ENCODE data around the gene DBH.

The DBH gene

GRCh38 chr9:133690081-133690561 lies 54.0 kb downstream of the DBH start:
- TF ChIP-seq ZC3H10 (CRISPR knock-in tag; IDR thresholded peaks at IDR 0.05) (no peak), OSR1 (CRISPR knock-in tag; IDR thresholded peaks at IDR 0.05) (no peak), PPARA (CRISPR knock-in tag; IDR thresholded peaks at IDR 0.05; ENCODE audit: borderline replicate concordance) (no peak), ZNF8 (CRISPR knock-in tag; IDR thresholded peaks at IDR 0.05) (no peak), CSDC2 (CRISPR knock-in tag; IDR thresholded peaks at IDR 0.05) (no peak), CREB5 (CRISPR knock-in tag; IDR thresholded peaks at IDR 0.05; ENCODE audit: low read depth) (no peak)
- no peak for ATAC-seq

GRCh38 chr9:133691191-133691590 lies 55.0 kb downstream of the DBH start:
- no peak for TF ChIP-seq CREB5 (CRISPR knock-in tag; IDR thresholded peaks at IDR 0.05; ENCODE audit: low read depth)
- no peak for TF ChIP-seq TSHZ2 (CRISPR knock-in tag; IDR thresholded peaks at IDR 0.05)
- TF ChIP-seq ZNF8 (CRISPR knock-in tag; IDR thresholded peaks at IDR 0.05): no peak
- TF ChIP-seq RARB (CRISPR knock-in tag; IDR thresholded peaks at IDR 0.05): no peak
- no peak for TF ChIP-seq SNAI2 (CRISPR knock-in tag; IDR thresholded peaks at IDR 0.05)
- TF ChIP-seq CSRNP3 (CRISPR knock-in tag; IDR thresholded peaks at IDR 0.05): no peak
- TF ChIP-seq ZFP3 (CRISPR knock-in tag; IDR thresholded peaks at IDR 0.05): no peak
- no peak for ATAC-seq

GRCh38 chr9:133691626-133692363 lies 55.6 kb downstream of the DBH start:
- TF ChIP-seq OSR1 (CRISPR knock-in tag; IDR thresholded peaks at IDR 0.05): no peak
- no peak for TF ChIP-seq BACH2 (CRISPR knock-in tag; IDR thresholded peaks at IDR 0.05; ENCODE audit: borderline replicate concordance)
- TF ChIP-seq TCF4 (CRISPR knock-in tag; IDR thresholded peaks at IDR 0.05; ENCODE audit: borderline replicate concordance): no peak
- TF ChIP-seq PPARA (CRISPR knock-in tag; IDR thresholded peaks at IDR 0.05; ENCODE audit: borderline replicate concordance): no peak
- no peak for TF ChIP-seq CREB5 (CRISPR knock-in tag; IDR thresholded peaks at IDR 0.05; ENCODE audit: low read depth)
- TF ChIP-seq PATZ1 (CRISPR knock-in tag; IDR thresholded peaks at IDR 0.05; ENCODE audit: borderline replicate concordance): no peak
- TF ChIP-seq ZFP30 (CRISPR knock-in tag; IDR thresholded peaks at IDR 0.05): no peak
- TF ChIP-seq TOX (CRISPR knock-in tag; IDR thresholded peaks at IDR 0.05; ENCODE audit: borderline replicate concordance): no peak
- no peak for TF ChIP-seq ISL1 (CRISPR knock-in tag; IDR thresholded peaks at IDR 0.05)
- no peak for TF ChIP-seq ARNTL (CRISPR knock-in tag; IDR thresholded peaks at IDR 0.05; ENCODE audit: borderline replicate concordance, low read depth)
- no peak for TF ChIP-seq CSDC2 (CRISPR knock-in tag; IDR thresholded peaks at IDR 0.05)
- TF ChIP-seq CSRNP3 (CRISPR knock-in tag; IDR thresholded peaks at IDR 0.05): no peak
- TF ChIP-seq RARB (CRISPR knock-in tag; IDR thresholded peaks at IDR 0.05): no peak
- no peak for TF ChIP-seq ZNF70 (CRISPR knock-in tag; IDR thresholded peaks at IDR 0.05)
- TF ChIP-seq ZNF8 (CRISPR knock-in tag; IDR thresholded peaks at IDR 0.05): no peak
- no peak for TF ChIP-seq GLIS3 (CRISPR knock-in tag; IDR thresholded peaks at IDR 0.05)
- no peak for ATAC-seq

Data from SK-N-SH treated with all-trans-retinoic acid at 6 μM for 48 hours (cell line).